GM12875 (cell line): ENCODE results near the gene ACSF3.

Experiments
- H3K4me3 ChIP-seq: one replicate; pipeline ENCODE4 v1.5.1; 2011; ENCODE audit warnings: low read depth, low read length, control low read depth
- CTCF ChIP-seq: IDR thresholded peaks from 2 replicates; pipeline ENCODE4 v1.5.1; 2011; ENCODE audit warnings: low read depth, mild to moderate bottlenecking, control low read depth, inconsistent platforms, low read length, moderate library complexity, borderline replicate concordance; ENCODE audit not compliant: insufficient read depth

The ACSF3 gene

GRCh38 chr16:89099905-89100304, 6.3 kb downstream of the ACSF3 start:
- no peak overlapping the region for H3K4me3 ChIP-seq
- TF ChIP-seq CTCF: no peak

- H3K4me3 ChIP-seq: no peak overlapping the region
- TF ChIP-seq CTCF: no peak
Measured at GRCh38 chr16:89100601-89101302, 7.1 kb downstream of the ACSF3 start.

GRCh38 chr16:89101303-89102040, 7.8 kb downstream of the ACSF3 start:
- no peak for TF ChIP-seq CTCF
- H3K4me3 ChIP-seq: no peak overlapping the region

- no peak overlapping the region for H3K4me3 ChIP-seq
- TF ChIP-seq CTCF: no peak
Measured at GRCh38 chr16:89102041-89102471, 8.4 kb downstream of the ACSF3 start.

- TF ChIP-seq CTCF: no peak
- H3K4me3 ChIP-seq: no peak overlapping the region
Measured at GRCh38 chr16:89102481-89103073, 8.9 kb downstream of the ACSF3 start.

GRCh38 chr16:89103156-89103555, 9.5 kb downstream of the ACSF3 start:
- TF ChIP-seq CTCF: no peak

More at GRCh38 chr16:89103156-89103555, 9.5 kb downstream of the ACSF3 start:
- no peak overlapping the region for H3K4me3 ChIP-seq
